Neutrophil (primary cell): ENCODE results near the gene GCN1.

Experiments
- H3K27ac ChIP-seq: fragments of 200-600 bp; sonication (generic); 2 replicates; pipeline ENCODE4 v1.5.1; 2016; ENCODE audit warnings: mild to moderate bottlenecking, moderate library complexity
- H3K27me3 ChIP-seq: fragments of 200-600 bp; sonication (generic); 2 replicates; pipeline ENCODE4 v1.6.0; 2016; ENCODE audit warnings: mild to moderate bottlenecking
- H3K36me3 ChIP-seq: fragments of 200-600 bp; sonication (generic); 2 replicates; pipeline ENCODE4 v1.5.1; 2017
- H3K4me1 ChIP-seq, 2 experiments: fragments of 200-600 bp in 1 of 2; sonication (generic) in 1 of 2; 1 replicate in 1 of 2; 2 replicates in 1 of 2; pipeline versions ENCODE4 v1.5.1 to v1.6.1; 2013 to 2016; ENCODE audit warnings: low read depth in 1 of 2, low read length in 1 of 2, mild to moderate bottlenecking in 1 of 2, moderate library complexity in 1 of 2; ENCODE audit not compliant: control insufficient read depth in 1 of 2, insufficient read depth in 1 of 2
- H3K4me3 ChIP-seq, 2 experiments: fragments of 200-600 bp in 1 of 2; sonication (generic) in 1 of 2; 1 replicate in 1 of 2; 2 replicates in 1 of 2; pipeline ENCODE4 v1.5.1; 2013 to 2016; ENCODE audit warnings: low read depth in 1 of 2, low read length in 1 of 2, mild to moderate bottlenecking in 1 of 2, moderate library complexity in 1 of 2
- H3K9me3 ChIP-seq: fragments of 200-600 bp; sonication (generic); 2 replicates; pipeline ENCODE4 v1.5.1; 2016
- CTCF ChIP-seq: fragments of 200-600 bp; sonication (generic); IDR thresholded peaks from 2 replicates; pipeline ENCODE4 v1.5.1; 2016; ENCODE audit warnings: antibody characterized with exemption

The GCN1 gene

GRCh38 chr12:120142231-120142877 lies 52.2 kb downstream of the GCN1 start:
- Histone ChIP-seq H3K4me1 (no peaks in the 10 kb centered on the region), H3K9me3 (no peaks in the 10 kb centered on the region), H3K36me3 (peaks cover 96% of the 10 kb centered on the region), H3K27me3 (no peaks in the 10 kb centered on the region), H3K27ac (no peak overlapping the region), H3K4me3 (no peak overlapping the region)
- TF ChIP-seq CTCF, result no peak

- peaks cover 96% of the 10 kb centered on the region for H3K36me3 ChIP-seq
- no peaks in the 10 kb centered on the region for H3K9me3 ChIP-seq
- no peaks in the 10 kb centered on the region for H3K27me3 ChIP-seq
- H3K27ac ChIP-seq, result no peak overlapping the region
- H3K4me1 ChIP-seq, result no peaks in the 10 kb centered on the region
- no peak for TF ChIP-seq CTCF
- no peak overlapping the region for H3K4me3 ChIP-seq
These were observed 53.2 kb downstream of the GCN1 start for GRCh38 chr12:120141336-120141735.

- no peaks in the 10 kb centered on the region for H3K9me3 ChIP-seq
- H3K4me1 ChIP-seq, result no peaks in the 10 kb centered on the region
- H3K4me3 ChIP-seq, result no peak overlapping the region
- H3K27ac ChIP-seq, result no peak overlapping the region
- no peaks in the 10 kb centered on the region for H3K27me3 ChIP-seq
- TF ChIP-seq CTCF, result no peak
- H3K36me3 ChIP-seq, result peaks cover 97% of the 10 kb centered on the region
These were observed 53.9 kb downstream of the GCN1 start for GRCh38 chr12:120140603-120141002.

- no peak for TF ChIP-seq CTCF
- H3K4me1 ChIP-seq, result no peaks in the 10 kb centered on the region
- H3K27me3 ChIP-seq, result no peaks in the 10 kb centered on the region
- no peaks in the 10 kb centered on the region for H3K9me3 ChIP-seq
- H3K36me3 ChIP-seq, result peaks cover 97% of the 10 kb centered on the region
- H3K27ac ChIP-seq, result no peak overlapping the region
- no peak overlapping the region for H3K4me3 ChIP-seq
These were observed 54.6 kb downstream of the GCN1 start for GRCh38 chr12:120139958-120140357.

GRCh38 chr12:120138366-120138765 lies 56.1 kb downstream of the GCN1 start:
- Histone ChIP-seq H3K9me3 (no peaks in the 10 kb centered on the region), H3K27ac (no peak overlapping the region), H3K4me1 (no peaks in the 10 kb centered on the region), H3K36me3 (peaks cover 99% of the 10 kb centered on the region), H3K4me3 (no peak overlapping the region), H3K27me3 (no peaks in the 10 kb centered on the region)
- TF ChIP-seq CTCF, result no peak

- Histone ChIP-seq H3K27me3 (no peaks in the 10 kb centered on the region), H3K36me3 (peaks cover 100% of the 10 kb centered on the region), H3K4me1 (no peaks in the 10 kb centered on the region), H3K27ac (no peak overlapping the region), H3K4me3 (no peak overlapping the region), H3K9me3 (no peaks in the 10 kb centered on the region)
- no peak for TF ChIP-seq CTCF
These were observed 56.7 kb downstream of the GCN1 start for GRCh38 chr12:120137833-120138232.
